NCI-H2227 treated with DMSO at 0.1 percent for 48 hours (cell line): ENCODE results near the gene CRYL1.

ENCODE experiments used
- DNase-seq: peaks from one replicate; lab custom pipeline; 2025; lab: John Stamatoyannopoulos, UW

Gene CRYL1

DNA sequence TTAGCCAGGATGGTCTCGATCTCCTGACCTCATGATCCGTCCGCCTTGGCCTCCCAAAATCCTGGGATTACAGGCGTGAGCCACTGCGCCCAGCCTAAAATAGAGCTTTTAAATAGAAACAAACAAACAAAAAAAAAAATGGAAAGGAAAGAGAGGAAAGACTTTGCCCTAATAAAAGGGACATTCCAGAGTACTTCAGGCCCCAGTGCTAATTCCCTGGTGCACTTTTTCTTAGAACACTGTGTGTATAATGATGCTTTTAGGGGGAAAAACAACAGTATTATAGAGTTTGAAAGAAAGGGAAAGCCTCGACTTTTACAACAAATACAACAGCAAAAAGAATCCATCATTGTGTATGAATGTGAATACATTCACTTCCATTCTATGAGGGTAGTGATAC lies 104.7 kb downstream of the CRYL1 start:
- DNase-seq = no peak

DNA sequence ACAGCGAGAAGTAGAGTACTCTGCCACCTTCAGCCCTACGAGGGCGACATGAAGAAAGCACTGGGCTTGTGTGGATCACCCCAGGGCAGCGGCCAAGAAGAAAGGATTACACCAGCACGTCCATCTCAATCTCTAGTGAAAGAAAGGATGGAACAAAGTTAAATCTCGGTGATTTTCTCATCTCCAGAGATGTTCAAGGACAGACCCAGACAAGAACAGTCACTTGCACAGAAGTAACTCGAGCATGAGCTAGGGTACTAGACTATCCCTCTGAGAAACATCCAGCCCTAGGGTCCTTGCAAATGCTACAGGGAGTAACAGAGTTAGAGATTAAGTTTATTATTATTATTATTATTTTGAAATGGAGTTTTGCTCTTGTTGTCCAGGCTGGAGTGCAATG lies 106.7 kb downstream of the CRYL1 start:
- no peak for DNase-seq

DNA sequence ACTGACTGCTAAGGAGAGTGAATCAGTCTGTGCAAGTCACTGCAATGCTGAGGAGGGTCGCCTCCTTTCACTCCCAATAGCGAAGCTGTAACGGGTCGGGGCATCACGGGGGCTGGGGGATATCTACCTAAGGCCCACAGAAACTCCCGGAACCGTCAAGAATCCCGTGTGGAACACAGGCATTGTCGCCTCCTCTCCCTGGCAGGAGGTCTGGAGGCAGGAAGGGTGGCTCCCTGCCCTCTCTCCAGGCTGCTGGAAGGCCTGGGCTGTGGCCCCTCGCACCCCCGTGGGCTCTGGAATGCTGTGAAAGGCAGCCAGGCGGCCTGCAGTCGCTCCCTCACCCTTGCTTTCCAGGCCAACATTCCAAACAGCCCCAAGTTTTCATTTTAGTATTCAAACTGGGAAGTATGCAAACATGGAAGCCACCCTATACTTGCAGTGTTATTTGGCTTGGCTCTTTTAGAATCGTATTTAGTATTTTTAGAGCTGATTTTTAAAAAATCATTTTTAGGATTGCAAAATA lies 109.4 kb downstream of the CRYL1 start:
- no peak for DNase-seq

DNA sequence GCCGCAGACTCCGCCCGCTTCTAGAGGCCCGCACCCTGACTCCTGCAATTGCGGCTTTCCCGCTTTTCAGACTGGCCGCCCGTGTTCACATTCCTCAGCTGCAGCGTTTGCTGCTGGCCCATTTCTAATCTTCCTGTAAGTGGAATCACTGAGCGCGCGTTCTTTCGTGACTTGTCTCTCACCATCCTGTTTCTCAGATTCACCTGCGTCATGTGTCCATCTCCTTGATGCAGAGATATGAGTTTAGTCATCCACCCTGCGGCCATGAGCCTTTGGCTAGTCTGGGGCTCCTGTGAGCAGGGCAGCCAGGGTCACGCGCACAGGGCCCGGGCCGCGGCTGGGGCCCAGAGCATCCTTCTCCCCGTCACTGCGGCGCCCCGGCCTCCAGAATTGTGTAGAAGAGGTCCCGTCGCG lies 110.0 kb downstream of the CRYL1 start:
- DNase-seq = no peak

DNA sequence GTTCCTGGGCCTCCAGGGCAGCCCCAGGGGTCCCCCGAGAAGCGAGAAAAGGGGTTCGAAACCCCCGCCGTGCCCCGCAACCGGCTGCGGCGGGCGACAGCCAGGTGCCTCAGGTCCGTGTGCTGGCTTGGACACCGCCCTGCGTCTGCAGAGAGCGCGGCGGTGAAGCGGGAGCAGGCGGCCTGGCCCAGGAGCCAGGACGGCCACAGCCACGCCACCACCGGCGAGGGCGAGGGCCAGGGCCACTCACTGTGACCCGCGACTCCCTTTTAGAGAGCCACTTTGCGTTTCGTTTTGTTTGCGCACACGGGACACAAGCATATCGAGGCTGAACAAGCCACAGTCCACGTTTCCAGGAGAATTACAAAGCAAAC lies 110.4 kb downstream of the CRYL1 start:
- no peak for DNase-seq

DNA sequence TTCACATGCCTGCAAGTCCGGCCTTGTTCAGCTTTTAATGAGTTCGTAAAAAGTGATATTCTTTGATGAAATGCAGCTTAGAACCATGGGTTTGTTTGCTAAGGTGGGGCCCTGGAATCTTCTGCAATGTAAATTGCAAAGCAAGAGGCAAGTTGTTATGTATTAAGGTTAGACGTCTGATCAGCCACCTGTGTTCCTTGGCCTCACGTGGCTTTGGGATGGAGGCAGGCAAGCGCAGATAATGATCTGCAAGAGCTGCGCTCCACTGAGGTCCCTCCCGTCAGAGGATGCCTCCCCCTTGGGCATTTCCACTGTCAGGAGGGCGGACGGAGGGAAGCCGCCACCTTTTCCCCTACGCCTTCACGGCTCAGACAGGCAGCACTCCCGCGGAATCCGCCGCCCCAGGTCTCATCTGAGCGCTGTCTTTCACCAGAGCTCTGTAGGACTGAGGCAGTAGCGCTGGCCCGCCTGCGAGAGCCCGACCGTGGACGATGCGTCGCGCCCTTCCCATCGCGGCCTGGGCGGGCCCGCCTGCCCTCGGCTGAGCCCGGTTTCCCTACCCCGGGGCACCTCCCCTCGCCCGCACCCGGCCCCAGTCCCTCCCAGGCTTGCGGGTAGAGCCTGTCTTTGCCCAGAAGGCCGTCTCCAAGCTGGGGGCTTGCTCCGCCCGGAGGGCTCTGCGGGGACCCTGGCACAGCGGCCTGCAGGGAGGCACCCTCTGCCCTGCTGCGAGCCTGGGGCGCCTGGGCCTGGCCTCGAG lies 110.9 kb downstream of the CRYL1 start:
- no peak for DNase-seq

DNA sequence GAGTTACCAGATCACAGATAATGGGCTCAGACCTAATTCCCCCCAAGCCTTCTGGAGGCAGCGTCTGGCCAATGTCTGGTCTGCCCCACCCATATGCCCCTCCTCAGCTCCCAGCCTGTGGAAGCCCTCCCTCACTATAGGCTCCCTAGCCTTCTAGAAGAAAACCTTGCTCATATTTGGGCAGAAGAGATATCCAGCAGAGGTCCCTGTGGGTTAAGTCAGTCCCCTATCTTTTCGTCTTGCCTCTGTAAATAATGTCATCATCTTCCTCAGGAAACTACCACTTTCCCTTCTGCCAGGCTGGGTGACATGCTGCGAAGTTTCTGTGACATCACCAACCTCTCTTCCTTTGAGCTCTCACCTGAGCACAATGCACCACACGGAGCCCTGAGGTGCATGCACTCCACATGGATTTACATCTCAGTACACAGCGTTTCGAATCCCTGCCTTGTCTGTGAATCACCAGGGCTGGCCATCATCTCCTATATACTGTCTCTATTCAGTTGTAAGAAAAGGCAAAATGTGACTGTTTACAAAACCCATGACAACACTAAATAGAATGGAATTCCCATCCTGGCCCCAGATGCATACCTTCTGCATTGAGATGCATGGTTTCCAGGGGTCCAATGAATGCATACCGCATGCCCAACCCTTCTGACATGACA lies 112.8 kb downstream of the CRYL1 start:
- no peak for DNase-seq

DNA sequence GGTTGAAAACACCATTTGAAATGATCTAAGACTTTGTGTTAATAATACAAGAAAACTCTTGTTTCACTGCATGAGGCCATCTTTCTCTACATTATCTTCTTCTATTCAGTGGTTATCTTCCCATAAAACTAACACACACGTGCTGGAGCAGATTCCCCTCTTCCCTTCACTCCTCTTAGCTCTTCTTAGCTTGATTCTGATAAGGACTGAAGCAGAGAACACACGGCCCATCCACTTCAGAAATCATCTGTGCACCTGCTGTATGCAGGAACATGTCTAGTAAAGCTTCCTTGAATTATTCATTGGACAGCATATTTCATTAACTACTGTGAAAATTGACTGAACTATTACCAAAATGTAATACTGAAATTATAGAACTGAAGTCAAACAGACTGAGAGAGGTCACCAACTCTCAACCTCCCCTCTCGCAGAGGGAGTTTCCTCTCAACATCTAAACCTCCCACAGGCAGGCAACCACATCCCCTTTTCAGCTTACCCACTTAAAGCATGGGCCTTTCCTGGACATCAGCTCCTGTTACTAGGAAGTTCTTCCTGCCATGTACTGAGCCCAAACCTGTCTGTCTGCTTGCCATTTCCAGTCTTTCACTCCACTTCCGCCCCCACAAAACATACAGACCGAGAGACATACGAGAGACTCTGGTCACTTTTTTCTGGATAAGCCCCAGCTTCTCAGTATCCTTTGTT lies 113.9 kb downstream of the CRYL1 start:
- no peak for DNase-seq

DNA sequence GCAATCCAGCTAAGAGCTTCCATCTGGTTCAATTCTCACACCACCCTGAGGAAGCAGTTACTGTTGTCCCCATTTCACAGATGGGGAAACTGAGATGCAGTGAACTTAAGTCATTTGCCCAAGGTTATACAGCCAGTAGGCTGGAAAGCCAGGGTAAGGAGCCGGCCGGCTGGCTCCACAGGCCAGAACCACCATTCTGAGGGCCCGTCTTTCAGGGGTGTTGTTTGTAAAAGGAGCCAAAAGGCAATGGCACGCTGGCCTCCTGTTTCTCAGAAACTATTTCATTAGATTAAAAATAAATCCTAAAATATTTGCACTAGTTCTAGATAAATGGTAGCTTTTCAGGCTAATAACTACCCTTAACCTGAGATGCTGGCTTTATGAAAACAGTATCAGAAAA lies 114.9 kb downstream of the CRYL1 start:
- DNase-seq = no peak

DNA sequence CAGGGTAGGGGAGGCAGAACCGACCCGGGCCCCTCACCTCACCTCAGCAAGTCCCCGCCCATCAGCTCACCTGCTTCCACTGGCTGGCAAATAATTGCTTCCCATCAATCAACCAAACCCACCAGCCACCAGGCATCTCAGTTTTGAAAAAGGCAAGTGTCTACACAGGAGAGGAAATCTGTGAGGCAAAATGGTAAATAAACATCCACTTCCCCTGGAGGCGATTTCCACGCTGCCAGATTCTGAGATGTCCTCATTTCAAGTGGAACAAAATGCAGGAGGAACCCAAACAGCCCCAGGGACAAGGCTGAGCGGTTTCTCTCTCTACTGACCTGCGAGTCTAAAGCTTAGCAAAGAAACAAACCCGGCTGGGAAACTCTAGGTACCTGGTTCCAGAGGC lies 117.5 kb downstream of the CRYL1 start:
- no peak for DNase-seq

DNA sequence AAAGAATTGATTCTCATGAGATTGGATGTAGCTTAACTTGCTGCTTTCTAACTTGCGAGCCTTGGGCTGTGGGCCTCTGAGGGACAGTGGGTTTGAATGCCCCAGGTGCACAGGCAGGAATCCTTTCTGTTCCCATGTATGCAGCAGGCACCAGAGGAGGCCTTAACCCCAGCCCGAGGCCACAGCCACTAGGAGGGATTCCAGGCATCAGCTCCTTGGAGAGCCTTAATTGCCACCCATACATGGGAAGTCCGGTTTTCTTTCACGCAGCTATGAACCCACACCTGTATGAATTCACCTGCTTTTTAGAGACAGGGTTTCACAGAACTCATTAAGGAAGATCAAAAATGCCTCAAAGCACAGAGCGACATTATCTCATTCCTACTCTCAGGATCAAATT lies 117.9 kb downstream of the CRYL1 start:
- no peak for DNase-seq

DNA sequence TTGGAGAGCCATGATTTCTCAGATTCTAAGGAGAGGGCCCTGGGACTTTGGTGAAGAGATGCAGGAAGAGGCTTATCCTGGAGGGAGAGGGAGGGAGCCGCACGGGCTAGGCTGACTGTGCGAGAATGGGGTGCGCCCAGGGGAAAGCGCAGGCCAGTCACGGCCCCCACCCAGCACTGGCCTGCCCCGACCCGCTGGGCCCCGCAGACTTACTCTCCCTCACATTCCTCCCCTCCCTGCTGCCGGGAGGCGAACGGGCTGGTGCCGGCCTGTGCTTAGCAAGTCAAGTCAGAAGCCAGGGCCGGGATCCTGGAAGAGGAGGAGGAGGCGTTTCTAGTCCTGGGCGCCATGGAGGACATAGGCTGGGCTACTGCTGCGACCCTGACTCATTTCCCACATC lies 120.0 kb downstream of the CRYL1 start:
- DNase-seq = no peak

DNA sequence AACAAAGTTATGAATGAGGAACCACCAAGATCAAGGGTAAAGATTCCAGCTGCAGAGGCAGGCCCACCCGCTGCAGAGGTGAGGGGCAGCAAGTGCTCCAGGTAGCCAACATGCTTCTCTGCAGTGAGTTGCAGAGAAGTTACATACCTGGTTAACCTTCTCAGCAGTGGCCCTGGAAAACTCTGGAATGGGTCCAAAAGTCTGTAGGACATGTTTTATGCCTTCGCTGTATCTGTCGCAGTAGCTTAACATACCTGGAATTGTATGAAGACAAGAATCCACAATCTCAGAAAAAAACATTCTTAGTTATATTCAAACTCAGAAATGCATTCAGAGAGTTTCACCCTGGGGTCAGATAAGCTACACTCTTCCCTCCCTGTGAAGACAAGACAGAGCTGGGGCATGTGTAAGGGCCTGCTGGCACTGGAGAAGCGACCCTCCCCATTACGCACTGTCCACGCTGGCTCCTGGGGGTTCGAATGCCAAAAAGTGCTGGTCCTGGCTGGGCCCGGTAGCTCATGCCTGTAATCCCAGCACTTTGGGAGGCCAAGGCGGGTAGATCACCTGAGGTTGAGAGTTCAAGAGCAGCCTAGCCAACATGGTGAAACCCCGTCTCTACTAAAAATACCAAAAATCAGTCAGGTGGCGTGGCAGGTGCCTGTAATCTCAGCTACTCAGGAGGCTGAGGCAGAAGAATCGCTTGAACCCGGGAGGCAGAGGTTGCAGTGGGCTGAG lies 121.0 kb downstream of the CRYL1 start:
- no peak for DNase-seq

DNA sequence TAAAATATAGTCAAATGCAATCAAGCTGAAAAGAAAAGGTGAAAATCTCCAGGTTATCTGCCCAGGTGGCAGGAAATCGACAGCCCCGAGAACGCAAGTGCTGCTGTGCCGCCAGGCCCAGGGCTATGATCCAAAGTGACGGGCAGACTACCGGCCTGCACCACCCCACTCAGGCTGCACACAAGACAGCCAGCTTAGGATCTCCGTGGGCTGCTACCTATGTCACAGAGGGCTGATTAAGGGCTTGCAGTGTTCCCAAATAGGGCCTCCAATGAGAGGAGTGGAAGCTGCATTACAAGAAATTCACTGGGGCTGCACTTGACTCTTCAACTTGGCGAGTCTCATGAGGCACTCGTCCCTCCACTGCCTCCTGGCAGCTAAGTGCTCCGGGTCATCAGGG lies 121.8 kb downstream of the CRYL1 start:
- DNase-seq = no peak

DNA sequence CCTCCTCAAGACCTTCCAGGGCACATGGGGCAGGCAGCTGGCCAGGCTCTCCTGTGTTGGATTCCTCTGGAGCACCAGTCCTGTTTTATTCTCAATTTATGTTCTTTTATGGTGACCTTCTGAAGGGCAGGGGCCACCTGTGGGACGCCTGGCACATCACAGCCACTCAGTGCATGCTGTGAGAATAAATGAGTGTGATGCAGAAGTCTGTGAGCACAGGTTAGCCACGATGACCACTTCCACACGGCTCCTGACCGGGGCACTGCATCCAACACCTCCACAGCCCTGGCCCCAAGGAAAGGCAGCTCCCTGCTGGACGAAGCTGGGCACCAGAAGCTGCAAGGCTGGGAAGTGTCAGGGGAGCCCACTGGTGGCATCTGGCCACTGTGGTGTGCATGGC lies 122.8 kb downstream of the CRYL1 start:
- DNase-seq = no peak

DNA sequence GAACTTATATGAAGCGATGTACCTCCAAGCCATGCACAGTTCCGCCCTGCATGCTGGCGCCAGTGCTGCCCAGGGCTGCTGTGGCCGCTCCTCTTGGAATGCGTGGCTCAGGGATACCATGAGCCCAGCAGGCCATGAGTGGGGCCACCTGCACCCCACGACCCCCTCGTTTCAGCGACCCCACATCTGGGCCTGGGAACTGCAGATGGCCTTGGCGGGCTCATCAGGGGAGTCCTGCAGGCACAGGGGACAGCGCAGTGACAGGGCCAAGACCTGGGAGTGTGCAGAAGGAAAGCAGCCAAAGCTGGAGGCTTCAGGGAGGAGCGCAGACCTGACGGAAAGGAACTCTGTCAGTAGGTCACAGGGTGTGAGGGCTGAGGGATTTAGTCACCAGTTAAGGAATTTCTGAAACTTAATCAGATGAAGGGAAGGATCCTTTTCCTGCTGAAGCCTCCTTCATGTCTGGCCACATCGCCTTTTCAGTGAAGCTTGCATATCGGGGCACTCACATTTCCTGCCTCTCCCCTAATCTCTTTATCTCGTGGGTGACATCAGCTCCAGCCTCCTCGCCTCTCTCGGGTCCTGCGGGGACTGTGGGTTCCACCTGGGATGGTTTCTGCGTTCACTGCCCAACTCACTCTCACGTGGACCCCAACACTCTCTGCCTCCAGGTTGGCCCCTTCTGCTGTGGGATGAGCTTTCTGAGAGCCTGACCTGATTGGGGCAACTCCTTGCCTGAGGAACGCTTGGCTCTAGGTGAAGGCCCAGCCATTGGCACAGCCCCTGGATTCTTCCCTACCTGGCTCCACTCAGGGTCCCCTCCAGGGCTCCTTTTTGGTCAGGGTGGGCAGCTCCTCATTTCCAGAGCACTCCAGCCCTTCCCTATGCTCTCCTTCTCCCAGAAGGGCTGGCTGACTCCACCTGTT lies 123.5 kb downstream of the CRYL1 start:
- DNase-seq = no peak

DNA sequence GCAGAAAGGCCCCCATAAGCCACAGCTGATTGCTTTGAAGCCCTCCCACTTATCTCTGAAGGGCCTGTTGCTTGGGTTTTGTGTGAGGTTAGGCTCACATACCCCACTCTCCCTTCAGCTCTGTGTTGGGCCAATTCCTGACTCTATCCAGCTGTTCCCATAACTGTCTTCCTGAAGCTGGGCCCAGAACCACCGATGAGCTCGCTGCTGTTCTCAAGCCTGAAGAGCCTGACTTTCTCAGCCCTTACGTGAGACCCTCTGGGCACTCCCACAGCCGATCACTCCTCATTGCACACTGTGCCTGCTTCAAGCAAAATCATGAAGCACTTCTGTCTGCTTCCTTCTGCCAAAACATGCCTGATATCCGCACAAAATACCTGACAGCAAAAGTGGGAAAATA lies 124.1 kb downstream of the CRYL1 start:
- DNase-seq = no peak

DNA sequence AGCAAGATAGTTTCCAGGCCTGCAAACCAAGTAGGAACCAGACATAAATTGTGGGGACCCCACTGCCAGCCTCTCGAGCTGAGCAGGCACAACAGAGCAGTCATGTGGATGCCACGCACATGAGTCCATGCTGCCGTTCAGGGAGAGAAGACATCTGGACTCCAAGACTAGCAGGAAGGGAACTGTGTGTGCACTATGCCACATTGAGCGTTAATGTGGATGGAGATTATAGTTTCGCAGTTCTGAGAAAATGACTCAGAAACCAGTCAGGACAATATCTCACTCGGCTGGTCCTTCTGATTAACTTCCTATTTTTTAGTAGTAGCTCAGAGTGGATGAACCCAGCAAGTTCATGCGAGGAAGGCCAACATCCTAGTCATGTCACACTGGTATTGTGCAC lies 124.9 kb downstream of the CRYL1 start:
- DNase-seq = no peak

DNA sequence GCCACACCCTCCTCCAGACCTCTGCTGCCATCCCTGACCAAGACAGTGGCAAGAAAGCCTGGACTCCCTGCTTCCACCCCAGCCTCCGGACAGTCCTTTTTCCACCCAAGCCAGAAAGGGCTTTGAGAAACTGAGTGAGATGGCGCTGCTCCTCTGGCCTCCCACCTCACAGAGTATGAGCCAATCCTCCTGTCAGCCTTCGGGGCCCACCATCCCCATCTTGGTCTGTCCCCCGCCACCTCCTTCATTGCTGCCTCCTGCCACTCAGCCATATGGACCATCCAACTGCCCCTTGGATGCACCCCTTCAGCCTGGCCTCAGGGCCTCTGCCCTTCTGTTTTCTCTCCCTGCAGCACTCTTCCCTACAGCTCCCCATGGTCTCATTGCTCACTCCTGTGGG lies 125.7 kb downstream of the CRYL1 start:
- DNase-seq = no peak

DNA sequence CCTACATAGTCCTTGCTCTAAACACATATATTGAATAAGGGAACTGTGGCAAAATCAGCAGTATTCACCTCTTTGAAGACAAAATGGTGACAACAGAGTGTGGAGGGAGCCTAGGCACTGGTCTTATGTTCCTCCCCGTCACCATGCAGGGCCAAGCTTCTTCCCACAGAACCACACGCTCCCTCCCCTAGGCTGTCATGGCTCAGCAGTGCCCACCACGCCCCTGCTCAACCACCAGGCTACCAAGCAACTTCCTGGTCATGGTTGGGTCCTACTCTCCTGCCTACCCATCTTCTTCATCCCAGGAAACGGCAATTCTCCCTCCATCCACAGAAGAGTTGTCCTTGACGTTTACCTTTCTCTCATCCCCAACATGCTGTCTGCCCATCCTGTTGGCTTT lies 126.1 kb downstream of the CRYL1 start:
- DNase-seq = no peak

DNA sequence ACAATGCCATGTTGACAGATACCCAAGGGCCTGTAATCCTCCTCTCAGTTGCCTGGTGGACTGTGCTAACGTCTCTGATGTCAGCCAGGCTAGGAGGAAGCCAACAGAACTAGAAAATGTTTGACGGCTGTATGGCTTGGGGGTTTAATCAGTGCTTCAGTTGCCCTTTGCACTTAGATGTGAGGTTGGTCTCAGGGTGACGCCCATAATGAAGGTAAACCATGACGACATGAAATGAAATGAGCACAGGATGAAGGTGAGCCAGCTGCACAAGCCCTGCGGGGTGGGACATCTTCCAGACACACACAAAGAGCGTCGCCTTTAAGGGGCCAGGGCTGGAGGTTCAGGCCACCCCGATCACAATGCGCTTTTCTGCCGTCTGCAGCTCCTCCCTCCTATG lies 127.2 kb downstream of the CRYL1 start:
- DNase-seq = no peak
